ACHN (cell line): Measurements from ENCODE around the gene LIN52.
A peak's percentile ranks its signal among the peaks of the same experiment; 100 is the strongest.

Experiments
- DNase-seq: peaks from one replicate; pipeline ENCODE4 v3.0.0-alpha.2; 2015
- in situ Hi-C: cut with HindIII; loops from 2 replicates; pipeline ENCODE4 v1.10.0; 2017; ENCODE audit warnings: low sequenced_read_pairs, low pct_ligation_motif_present, low pct_unique_long_range_greater_than_20kb

LIN52 gene

DNA sequence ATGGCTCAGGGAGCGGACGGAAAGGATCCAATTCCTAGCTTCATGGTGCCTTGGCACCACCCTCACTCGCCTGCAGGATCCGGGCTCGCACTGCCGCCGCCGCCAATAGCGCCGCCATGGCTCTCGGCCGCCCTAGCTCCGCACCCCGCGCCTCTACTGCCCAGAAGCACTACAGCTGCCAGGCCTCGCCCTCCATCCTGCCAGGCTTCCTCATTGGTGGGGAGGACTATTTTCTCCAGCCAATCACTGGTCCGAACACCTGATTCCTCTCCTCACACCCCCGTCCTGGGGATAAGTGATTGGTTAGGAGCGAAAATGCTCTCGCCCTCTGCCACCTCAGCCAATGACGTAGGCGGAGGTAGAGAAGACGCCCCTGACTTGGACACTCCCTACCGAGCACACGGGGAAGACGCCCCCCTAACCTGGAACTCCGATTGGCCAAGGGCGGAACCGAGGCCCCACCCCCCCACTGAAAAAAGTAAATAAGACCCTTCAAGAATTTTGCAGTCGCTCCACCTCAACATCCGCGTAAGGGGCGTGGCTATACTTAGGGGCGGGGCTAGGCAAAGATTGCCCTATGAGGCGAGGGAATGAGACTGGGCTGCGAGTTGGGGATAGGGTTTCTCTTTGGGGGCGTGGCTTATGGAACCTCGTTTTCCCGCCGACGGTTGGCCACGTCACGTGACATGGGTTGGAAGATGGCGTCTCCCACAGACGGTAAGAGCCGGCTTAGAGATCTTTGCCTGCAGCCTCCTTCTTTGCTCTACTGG, at the start of gene LIN52, which contains the start of gene ALDH6A1:
Gene LIN52 (plus strand): TSS at position 680 of the 770 bp plus-strand sequence. CDS start 19 bp downstream, at position 699.
Gene ALDH6A1 (minus strand): TSS at position 177 of the 770 bp plus-strand sequence. CDS start 59 bp downstream, at position 118.
- peak; percentile 99 for DNase-seq
- in situ Hi-C loops: no loop called here

DNA sequence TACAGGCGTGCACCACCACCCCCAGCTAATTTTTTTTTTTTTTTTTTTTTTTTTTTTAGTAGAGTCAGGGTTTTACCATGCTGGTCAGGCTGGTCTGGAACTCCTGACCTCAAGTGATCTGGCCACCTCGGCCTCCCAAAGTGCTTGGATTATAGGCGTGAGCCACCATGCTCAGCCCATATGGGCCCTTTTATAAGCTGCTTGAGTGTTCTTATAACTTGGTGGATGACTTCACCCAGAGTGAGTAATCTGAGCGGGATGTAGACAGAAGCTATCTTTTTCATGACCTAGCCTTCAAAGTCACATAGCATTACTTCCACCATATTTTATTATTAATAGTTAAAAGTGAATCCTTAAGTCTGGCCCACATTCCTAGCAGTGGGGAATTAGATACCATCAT, 49.2 kb upstream of the LIN52 start:
- DNase-seq: no peak

DNA sequence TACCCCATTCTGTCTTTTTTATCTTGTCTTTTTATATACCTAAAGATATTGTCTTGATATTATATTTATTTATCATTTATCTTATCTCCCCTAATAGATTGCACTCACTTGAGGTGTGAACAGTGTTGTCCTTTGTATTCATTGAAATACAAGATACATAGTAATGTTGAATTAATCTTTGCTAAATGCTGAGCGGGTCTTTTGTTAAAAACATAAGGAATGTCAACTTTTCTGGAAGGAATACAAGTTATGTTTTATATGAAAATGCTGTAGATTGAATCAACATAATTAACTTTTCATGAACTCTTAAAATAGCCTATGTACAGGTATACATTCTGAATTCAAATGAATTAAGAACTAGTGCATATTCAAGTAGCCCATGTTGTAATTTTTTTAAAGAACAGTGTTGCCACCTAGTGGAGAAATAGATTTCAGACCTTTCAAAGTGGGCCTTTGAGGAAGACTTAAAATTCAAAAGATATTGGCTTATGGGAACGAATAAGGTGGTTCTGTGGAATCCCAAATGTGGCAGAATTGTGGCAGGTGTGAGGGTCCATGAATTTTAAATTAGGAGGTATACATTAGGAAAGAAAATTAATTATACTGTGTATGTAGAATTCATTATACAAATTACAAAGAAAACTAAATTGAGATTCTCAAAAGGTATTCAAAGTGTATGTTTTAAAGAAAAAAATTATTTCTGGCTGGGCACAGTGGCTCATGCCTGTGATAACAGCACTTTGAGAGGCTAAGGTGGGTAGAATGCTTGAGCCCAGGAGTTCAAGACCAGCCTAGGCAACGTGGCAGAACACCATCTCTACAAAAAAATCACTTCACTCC, 46.5 kb upstream of the LIN52 start:
- peak; percentile 63 for DNase-seq
- in situ Hi-C loops: no loop called here

More for the DNA sequence above, 49.2 kb upstream of the LIN52 start:
- in situ Hi-C loops: no loop called here

GRCh38 chr14:74042296-74042695, 42.5 kb upstream of the LIN52 start:
- in situ Hi-C loops: no loop called here
- no peak for DNase-seq

DNA sequence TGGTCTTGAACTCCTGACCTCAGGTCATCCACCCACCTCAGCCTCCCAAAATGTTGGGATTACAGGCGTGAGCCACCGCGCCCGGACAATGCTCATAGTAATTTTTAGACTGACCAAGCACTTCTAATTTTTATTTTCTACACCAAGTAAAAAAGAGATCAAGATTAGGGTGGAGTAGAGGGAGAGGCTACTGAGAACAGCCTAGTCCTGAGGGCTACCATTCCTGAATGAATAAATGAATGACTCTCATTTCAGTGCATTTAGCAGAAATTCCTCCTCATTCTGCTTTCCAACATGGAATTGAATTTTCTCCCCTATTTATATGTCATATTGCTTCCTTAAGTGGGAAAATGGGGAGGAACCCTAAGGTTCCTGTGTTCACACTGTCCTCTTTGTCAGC, 39.2 kb upstream of the LIN52 start:
- no peak for DNase-seq
- in situ Hi-C loops: no loop called here

DNA sequence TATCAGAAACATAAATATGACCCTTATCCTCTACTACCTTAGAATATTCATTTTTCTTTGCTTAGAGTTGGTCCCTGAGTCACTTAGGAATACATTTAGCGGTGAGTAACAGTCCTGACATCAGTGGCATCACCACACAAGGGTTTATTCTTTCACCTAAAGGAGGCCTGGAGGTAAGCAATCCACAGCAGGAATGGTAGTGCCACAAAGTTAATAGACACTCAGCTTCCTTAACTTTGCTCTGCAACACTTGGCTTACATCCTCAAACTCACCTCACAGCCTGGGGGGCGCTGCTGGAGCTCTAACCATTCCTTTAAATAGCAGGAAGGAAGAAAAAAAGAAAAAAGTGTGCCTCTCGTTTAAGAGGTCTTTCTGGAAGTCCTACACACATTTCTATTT, 36.5 kb upstream of the LIN52 start:
- in situ Hi-C loops: no loop called here
- peak; percentile 75 for DNase-seq

GRCh38 chr14:74049876-74050495, 34.8 kb upstream of the LIN52 start:
- DNase-seq: no peak
- in situ Hi-C loops: no loop called here

GRCh38 chr14:74062809-74063150, 22.0 kb upstream of the LIN52 start:
- no peak for DNase-seq
- in situ Hi-C loops: no loop called here

DNA sequence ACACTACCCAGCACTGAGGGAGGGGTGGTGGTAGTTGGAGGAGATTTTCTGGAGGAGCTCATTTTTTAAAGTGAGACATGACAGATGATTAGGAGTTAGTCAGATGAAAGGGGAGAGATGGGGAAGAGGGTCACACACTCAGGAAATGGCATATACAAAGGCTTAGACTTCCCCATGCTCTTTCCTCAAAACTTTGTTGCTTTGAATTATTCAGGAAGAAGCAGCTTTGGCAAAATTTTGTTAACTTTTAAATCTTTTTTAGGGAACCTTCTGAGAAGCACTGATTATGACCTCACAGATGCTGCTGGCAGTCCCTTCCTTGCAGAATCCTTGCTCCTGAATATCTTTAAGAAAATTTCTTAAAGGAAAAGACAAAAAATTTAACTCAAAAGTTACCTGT, 20.3 kb upstream of the LIN52 start:
- in situ Hi-C loops: no loop called here

GRCh38 chr14:74064883-74065282, 19.9 kb upstream of the LIN52 start:
- in situ Hi-C loops: no loop called here
- DNase-seq: no peak

More for the DNA sequence above, 20.3 kb upstream of the LIN52 start:
- no peak for DNase-seq

DNA sequence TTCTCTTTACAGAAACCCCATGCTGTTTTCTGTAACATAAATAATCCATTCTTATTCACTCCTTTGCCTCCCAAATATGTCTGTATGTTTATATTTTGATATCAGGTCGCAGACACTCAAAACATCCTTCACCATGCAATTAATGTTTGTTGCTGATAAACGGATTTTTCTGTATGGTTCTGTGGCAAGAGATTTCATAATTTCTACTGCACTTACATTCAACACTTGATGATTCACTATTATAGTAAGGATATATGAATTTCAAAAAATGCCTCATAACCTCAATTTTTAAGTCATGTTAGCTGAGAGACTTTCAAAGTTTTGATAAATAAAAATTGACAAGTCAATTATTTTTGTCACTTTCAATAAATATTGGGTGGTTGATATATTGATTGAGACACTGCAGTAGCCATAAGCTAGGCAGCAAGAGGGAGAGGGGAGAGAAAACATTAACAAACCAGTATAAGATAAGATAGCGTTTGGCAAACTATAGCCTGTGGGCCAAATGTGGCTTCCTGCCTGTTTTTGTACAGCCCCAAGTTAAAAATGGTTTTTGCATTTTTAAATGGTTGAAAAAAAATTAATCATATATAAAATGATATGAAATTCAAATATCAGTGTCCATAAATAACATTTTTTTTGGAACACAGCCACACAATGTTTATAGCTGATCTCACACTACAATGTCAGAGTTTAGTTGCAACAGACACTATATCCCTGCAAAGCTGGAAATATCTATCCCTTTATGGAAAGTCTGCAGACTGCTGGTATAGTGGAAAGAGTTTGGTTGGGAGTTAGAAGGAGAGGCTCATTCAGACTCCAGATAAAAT, 18.8 kb upstream of the LIN52 start:
- in situ Hi-C loops: no loop called here
- DNase-seq: no peak

- in situ Hi-C loops: no loop called here
- no peak for DNase-seq
Measured at GRCh38 chr14:74077401-74077800, 7.4 kb upstream of the LIN52 start.

DNA sequence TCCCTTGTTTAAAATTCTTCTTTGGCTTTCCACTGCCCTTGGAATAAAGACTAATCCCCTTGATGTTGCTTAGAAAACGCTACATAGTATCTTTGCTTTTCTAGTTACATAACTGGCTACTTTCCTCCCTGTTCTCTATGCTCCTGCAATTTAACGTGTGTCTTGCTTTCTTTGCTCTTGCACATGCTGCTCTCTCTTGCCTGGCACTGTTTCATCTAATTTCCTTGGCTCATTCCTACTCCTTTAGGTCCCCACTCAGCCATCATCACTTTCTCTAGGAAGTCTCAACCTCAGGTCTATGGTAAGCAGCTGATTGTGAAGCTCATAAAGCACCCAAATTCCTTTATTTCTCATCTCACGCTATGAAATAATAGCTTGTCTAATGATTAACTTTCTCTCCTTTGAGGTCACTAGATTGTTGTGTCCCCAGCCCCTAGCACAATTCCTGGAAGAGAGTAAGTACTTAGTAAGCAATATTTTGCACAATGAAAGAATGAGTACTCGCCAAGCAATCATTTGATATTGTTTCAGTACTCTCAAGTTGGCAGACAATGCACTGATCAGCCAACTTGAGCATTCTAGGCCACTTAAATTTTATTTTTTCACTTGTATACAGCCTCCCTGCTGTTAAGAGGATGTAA, 3.8 kb upstream of the LIN52 start:
- peak; percentile 9 for DNase-seq
- in situ Hi-C loops: no loop called here

- in situ Hi-C loops: no loop called here
Measured at GRCh38 chr14:74081491-74081890, 3.3 kb upstream of the LIN52 start.

GRCh38 chr14:74083161-74083560, 1.6 kb upstream of the LIN52 start:
- no peak for DNase-seq
- in situ Hi-C loops: no loop called here

More at GRCh38 chr14:74081491-74081890, 3.3 kb upstream of the LIN52 start:
- DNase-seq: no peak

DNA sequence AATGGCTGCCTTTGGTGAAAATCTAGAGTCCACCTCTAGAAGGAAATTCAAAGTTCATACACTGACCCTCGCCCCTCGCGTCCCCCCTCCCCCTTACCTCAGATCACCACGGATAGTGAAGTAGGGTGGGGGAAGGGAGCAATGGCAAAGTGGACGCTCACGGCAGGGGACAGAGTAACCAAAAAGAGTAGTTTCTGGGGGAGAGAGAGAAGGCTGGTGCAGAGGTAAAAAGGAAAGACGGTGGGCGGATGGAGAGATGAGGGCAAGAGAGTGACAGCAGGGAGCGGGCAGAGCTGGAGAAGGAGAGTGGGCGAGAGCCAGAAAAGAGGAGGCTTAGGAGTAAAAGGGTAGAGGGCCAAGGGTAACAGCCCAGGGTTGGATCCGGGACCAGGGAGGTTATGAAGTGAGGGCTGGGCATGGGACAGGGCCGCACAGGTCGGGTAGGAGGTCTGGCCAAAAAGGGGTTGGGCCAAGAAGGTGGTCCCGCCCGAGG, 926 bp upstream of the LIN52 start:
- DNase-seq: no peak
- in situ Hi-C loops: no loop called here

DNA sequence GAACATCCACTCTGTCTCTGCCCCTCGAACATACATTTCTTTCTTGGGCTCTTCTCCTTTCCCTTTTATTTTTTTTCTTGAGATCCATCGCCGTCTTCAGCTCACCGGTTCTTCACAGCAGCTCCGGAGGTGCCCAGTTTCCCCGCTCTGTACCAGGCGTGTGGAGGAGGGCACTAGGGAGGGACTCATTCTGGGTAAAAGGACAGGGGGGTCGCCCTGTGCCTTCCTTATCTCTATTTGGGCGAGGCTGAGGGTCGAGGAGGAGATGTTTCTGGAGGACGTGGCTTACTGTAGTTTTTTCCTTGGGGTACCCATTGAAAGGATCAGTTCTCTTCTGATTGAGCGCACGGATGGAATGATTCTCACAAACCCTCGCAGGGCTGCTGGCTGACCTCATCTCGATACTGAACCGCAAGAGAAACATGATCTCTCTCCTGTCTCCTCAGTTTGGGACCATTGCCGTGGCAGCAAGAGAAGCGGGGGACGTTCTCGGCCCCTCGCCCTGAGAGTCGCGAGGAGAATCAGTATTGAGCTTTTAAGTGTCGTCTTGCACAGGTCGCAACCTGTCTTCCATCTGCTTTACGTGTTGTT, 386 bp downstream of the LIN52 start:
- in situ Hi-C loops: no loop called here
- peak; percentile 51 for DNase-seq
